Heart left ventricle (tissue), 16 donors: ENCODE measurements around the gene NAT16. TPM values are rescaled to one million over a fixed set of nuclear protein-coding genes. Genes with fewer than 3 reads are reported as not detected.

Experiments used
- ATAC-seq, 4 donors: fragments of 200-7000 bp; cut with Tn5 transposase; one replicate each; pipeline ENCODE4 v1.9.1; 2020 to 2022; ENCODE audit warnings: moderate library complexity in 4 of 4, mild to moderate bottlenecking in 3 of 4, moderate number of reproducible peaks in 1 of 4
- DNase-seq, 5 donors: peaks; one replicate each; pipeline ENCODE4 v3.0.0-alpha.2; 2020
- H3K27ac ChIP-seq, 12 donors: fragments of 200-600 bp; sonication (generic) in 4 of 12; one replicate each; pipeline versions ENCODE4 v1.5.0 to v1.8.0; 2016 to 2022; ENCODE audit warnings: mild to moderate bottlenecking in 2 of 12
- H3K27me3 ChIP-seq, 9 donors: fragments of 200-600 bp; sonication (generic) in 2 of 9; one replicate each; pipeline versions ENCODE4 v1.5.1 to v1.8.0; 2016 to 2022; ENCODE audit warnings: mild to moderate bottlenecking in 3 of 9
- H3K36me3 ChIP-seq, 9 donors: fragments of 200-600 bp; sonication (generic) in 2 of 9; one replicate each; pipeline versions ENCODE4 v1.5.0 to v1.8.0; 2018 to 2022; ENCODE audit warnings: mild to moderate bottlenecking in 2 of 9
- H3K4me1 ChIP-seq, 12 donors: fragments of 200-600 bp; sonication (generic) in 4 of 12; one replicate each; pipeline versions ENCODE4 v1.5.0 to v1.8.0; 2016 to 2022; ENCODE audit warnings: mild to moderate bottlenecking in 3 of 12
- H3K4me3 ChIP-seq, 12 donors: fragments of 200-600 bp; sonication (generic) in 4 of 12; one replicate each; pipeline versions ENCODE4 v1.5.0 to v1.8.0; 2017 to 2022; ENCODE audit warnings: mild to moderate bottlenecking in 9 of 12, moderate library complexity in 4 of 12
- H3K9me3 ChIP-seq, 12 donors: fragments of 200-600 bp; sonication (generic) in 4 of 12; one replicate each; pipeline versions ENCODE4 v1.5.0 to v1.8.0; 2016 to 2022; ENCODE audit warnings: mild to moderate bottlenecking in 1 of 12
- CTCF ChIP-seq, 12 donors: fragments of 200-600 bp; sonication (generic) in 4 of 12; IDR thresholded peaks; one replicate each; pipeline versions ENCODE4 v1.5.0 to v1.8.0; 2018 to 2022; ENCODE audit warnings: antibody characterized with exemption in 12 of 12, mild to moderate bottlenecking in 5 of 12
- POLR2A ChIP-seq, 2 donors: fragments of 450-650 bp; IDR thresholded peaks; one replicate each; pipeline ENCODE4 v1.6.1; 2017; ENCODE audit warnings: antibody characterized with exemption in 2 of 2, mild to moderate bottlenecking in 2 of 2, moderate library complexity in 2 of 2
- WGBS, 4 donors: extraction: QIAGEN DNeasy Blood & Tissue Kit in 2 of 4; methylation state at CpG; one replicate each; pipeline versions ENCODE4 v1.1.5 to v1.1.7; 2013 to 2018; 5-methylcytosine and 5-hydroxymethylcytosine counted together
- intact Hi-C, 10 donors: fragments of 100-400 bp; cut with DNase I; formaldehyde crosslinking; loops; one replicate each; pipeline versions ENCODE4 v1.11.1 to v1.14.2; 2022
- polyA plus RNA-seq, 2 donors: library from polyadenylated mRNA; stranded (reverse); fragments of 200-250 nt; gene quantifications; one replicate each; pipeline ENCODE4 v1.2.3, GENCODE V29; 2013
- total RNA-seq, 9 donors: library from RNA; depleted of rRNA in 2 of 9; stranded (reverse); fragments of >200 nt in 2 of 9; fragmentation: NEBNext Ultra II Directional in 3 of 9; extraction: Animal tissue kit (Norgen Biotek cat#: 25700) in 3 of 9; gene quantifications; one replicate each; pipeline versions ENCODE4 v1.1.0 to v1.2.4, GENCODE V29; 2016 to 2023
- donor health status: ischemic (EF 13 %, LVEDD 7.1; RV severe dilation, severe dysfunction).
- donor health status: healthy with polysubstance abuse.
- donor health status: DM: no; HTN: yes; CAD: no.
- donor health status: DM: no; HTN: no; CAD: no.
- donor health status: ischemic (EF 25% LVEDD 6.9; RV normal size, moderate dysfunction).
- donor health status: ischemic (EF 25% LVEDD 5.7; RV mildly dilated, moderate dysfunction).
- donor health status: healthy.
- donor health status: DM: yes; HTN: yes; CAD: no.
- donor health status: ischemic (EF 35%, LVEDD 5.7; RV mildly dilated, moderate dysfunction).
- donor health status: nonischemic (EF 11% LVEDD 7.7; RV severe dilation, severe dysfunction).
- donor health status: DM: yes; HTN: yes; CAD: no.
- donor health status: PGD.
- donor health status: ischemic (EF 29% LVEDD 5.4; RV normal size, mild dysfunction).
- donor health status: nonischemic (EF 23%, LVEDD 6.1; RV moderate dilation, normal function).

The NAT16 gene
- total and polyA plus RNA-seq, 11 donors = 0.23 TPM; not detected in 10

- Histone ChIP-seq H3K4me3 (peak within 1 kb of the TSS in 11 of 12 donors; percentile 14 to 58 (median 45)), H3K9me3 (no peaks in the 10 kb centered on the region), H3K27me3 (no peaks in the 10 kb centered on the region), H3K27ac (peak within 1 kb of the TSS; percentile 51 to 86 (median 75)), H3K36me3 (peaks cover 0 to 12% (median 2%) of the 10 kb centered on the region in 9 donors), H3K4me1 (peaks cover 3 to 61% (median 42%) of the 10 kb centered on the region in 12 donors)
- intact Hi-C loops = no loop called here
- 4 to 7% (median 6%) methylated on average over 21 to 22 of the region's 22 CpGs for WGBS, 4 donors
- peak in 6 of 12 donors; percentile 8 to 43 (median 28) for TF ChIP-seq CTCF (IDR thresholded peaks at IDR 0.05)
- TF ChIP-seq POLR2A (IDR thresholded peaks at IDR 0.05) = peak; percentile 45 to 95
- peak; percentile 90 to 96 (median 92) for DNase-seq
- ATAC-seq = peak; percentile 80 to 88 (median 87)
Observed at GRCh38 chr7:101126651-101127459, 53.2 kb downstream of the NAT16 start, which contains the start of gene SERPINE1. TSS of gene SERPINE1 (plus strand) at chr7:101127104. CDS start at chr7:101128394, 1,290 bp downstream.

DNA sequence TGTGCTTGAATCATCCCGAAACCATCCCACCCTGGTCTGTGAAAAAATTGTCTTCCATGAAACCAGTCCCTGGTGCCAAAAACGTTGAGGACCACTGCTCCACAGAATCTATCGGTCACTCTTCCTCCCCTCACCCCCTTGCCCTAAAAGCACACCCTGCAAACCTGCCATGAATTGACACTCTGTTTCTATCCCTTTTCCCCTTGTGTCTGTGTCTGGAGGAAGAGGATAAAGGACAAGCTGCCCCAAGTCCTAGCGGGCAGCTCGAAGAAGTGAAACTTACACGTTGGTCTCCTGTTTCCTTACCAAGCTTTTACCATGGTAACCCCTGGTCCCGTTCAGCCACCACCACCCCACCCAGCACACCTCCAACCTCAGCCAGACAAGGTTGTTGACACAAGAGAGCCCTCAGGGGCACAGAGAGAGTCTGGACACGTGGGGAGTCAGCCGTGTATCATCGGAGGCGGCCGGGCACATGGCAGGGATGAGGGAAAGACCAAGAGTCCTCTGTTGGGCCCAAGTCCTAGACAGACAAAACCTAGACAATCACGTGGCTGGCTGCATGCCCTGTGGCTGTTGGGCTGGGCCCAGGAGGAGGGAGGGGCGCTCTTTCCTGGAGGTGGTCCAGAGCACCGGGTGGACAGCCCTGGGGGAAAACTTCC, 54.0 kb downstream of the NAT16 start:
- intact Hi-C loops = no loop called here
- no peaks in the 10 kb centered on the region for H3K27me3 ChIP-seq
- peak overlapping the region; percentile 51 to 86 (median 75) for H3K27ac ChIP-seq
- peaks cover 3 to 68% (median 48%) of the 10 kb centered on the region in 12 donors for H3K4me1 ChIP-seq
- H3K4me3 ChIP-seq = peak overlapping the region in 9 of 12 donors; percentile 19 to 58 (median 47)
- TF ChIP-seq CTCF (IDR thresholded peaks at IDR 0.05) (no peak), POLR2A (IDR thresholded peaks at IDR 0.05) (no peak)
- ATAC-seq = peak; percentile 24 to 61 (median 54)
- 26 to 38% (median 33%) methylated on average over 15 of the region's 15 CpGs for WGBS, 4 donors
- H3K9me3 ChIP-seq = no peaks in the 10 kb centered on the region
- DNase-seq = peak; percentile 77 to 88 (median 82)
- peaks cover 0 to 9% (median 0%) of the 10 kb centered on the region in 9 donors for H3K36me3 ChIP-seq

- no peaks in the 10 kb centered on the region for H3K36me3 ChIP-seq
- peak overlapping the region in 8 of 12 donors; percentile 23 to 74 (median 46) for H3K27ac ChIP-seq
- DNase-seq (no peak), ATAC-seq (no peak)
- H3K27me3 ChIP-seq = no peaks in the 10 kb centered on the region
- no peaks in the 10 kb centered on the region for H3K9me3 ChIP-seq
- H3K4me1 ChIP-seq = peaks cover 3 to 69% (median 50%) of the 10 kb centered on the region in 12 donors
- intact Hi-C loops = no loop called here
- TF ChIP-seq POLR2A (IDR thresholded peaks at IDR 0.05) = no peak
- TF ChIP-seq CTCF (IDR thresholded peaks at IDR 0.05) = no peak
- 35 to 56% (median 44%) methylated on average over 7 of the region's 7 CpGs for WGBS, 4 donors
- H3K4me3 ChIP-seq = no peak overlapping the region
Observed at GRCh38 chr7:101124376-101125056, 55.6 kb downstream of the NAT16 start.
